GM18505 (cell line): ENCODE results near the gene KAT6B.

Experiments used
- ATAC-seq: cut with Tn5 transposase; IDR thresholded peaks from one replicate; pipeline ENCODE4 v1.9.1; 2021; ENCODE audit not compliant: unreplicated experiment
- POLR2A ChIP-seq: IDR thresholded peaks from 4 replicates; pipeline ENCODE4 v1.6.1; 2011; ENCODE audit warnings: borderline replicate concordance; ENCODE audit not compliant: insufficient read depth, insufficient read length; ENCODE audit errors: extremely low read depth

Gene KAT6B

GRCh38 chr10:75033399-75034130, 207.2 kb downstream of the KAT6B start:
- TF ChIP-seq POLR2A = no peak
- no peak for ATAC-seq

GRCh38 chr10:75034131-75034512, 207.7 kb downstream of the KAT6B start:
- TF ChIP-seq POLR2A = no peak
- ATAC-seq = no peak

- no peak for TF ChIP-seq POLR2A
- no peak for ATAC-seq
Observed at GRCh38 chr10:75034714-75035258, 208.4 kb downstream of the KAT6B start.

- ATAC-seq = no peak
- no peak for TF ChIP-seq POLR2A
Observed at GRCh38 chr10:75035975-75036708, 209.7 kb downstream of the KAT6B start.

- no peak for TF ChIP-seq POLR2A
- ATAC-seq = no peak
Observed at GRCh38 chr10:75037171-75038153, 211.1 kb downstream of the KAT6B start.

- TF ChIP-seq POLR2A = no peak
- no peak for ATAC-seq
Observed at GRCh38 chr10:75038335-75038734, 211.9 kb downstream of the KAT6B start.

- no peak for ATAC-seq
- TF ChIP-seq POLR2A = no peak
Observed at GRCh38 chr10:75040576-75040975, 214.2 kb downstream of the KAT6B start.

GRCh38 chr10:75042292-75042974, 216.0 kb downstream of the KAT6B start:
- no peak for TF ChIP-seq POLR2A

GRCh38 chr10:75043256-75044131, 217.1 kb downstream of the KAT6B start:
- no peak for TF ChIP-seq POLR2A

More at GRCh38 chr10:75042292-75042974, 216.0 kb downstream of the KAT6B start:
- no peak for ATAC-seq

GRCh38 chr10:75048669-75049098, 222.3 kb downstream of the KAT6B start:
- ATAC-seq = no peak
- no peak for TF ChIP-seq POLR2A

More at GRCh38 chr10:75043256-75044131, 217.1 kb downstream of the KAT6B start:
- ATAC-seq = no peak

- TF ChIP-seq POLR2A = no peak
- ATAC-seq = no peak
Observed at GRCh38 chr10:75049316-75050148, 223.1 kb downstream of the KAT6B start.
